ENCODE data around the gene SMPX. TPM values are rescaled to one million over a fixed set of nuclear protein-coding genes. Genes with fewer than 3 reads are reported as not detected.

Gene SMPX
- polyA plus RNA-seq, 1 donor (not counting 4 experiments of a cell fraction or from before 2014, with no cell fraction given): not detected

GRCh38 chrX:21705225-21705624, 52.7 kb downstream of the SMPX start:
- H3K9me3 ChIP-seq (ENCODE audit: control insufficient read depth, low read depth, low read length): no peaks in the 10 kb centered on the region
- H3K79me2 ChIP-seq (ENCODE audit: control insufficient read depth, insufficient read depth, low read length): no peaks in the 10 kb centered on the region
- H3K4me1 ChIP-seq (ENCODE audit: control insufficient read depth, extremely low read depth, insufficient read depth, low read length): no peaks in the 10 kb centered on the region
- FAIRE-seq: no peak
- no peak for DNase-seq (ENCODE audit: low read depth, low spot score)
- H3K9me1 ChIP-seq (ENCODE audit: control insufficient read depth, extremely low read depth, insufficient read depth, low read length): no peaks in the 10 kb centered on the region
- no peaks in the 10 kb centered on the region for H4K20me1 ChIP-seq (ENCODE audit: control insufficient read depth, extremely low read depth, insufficient read depth, low read length)
- no peak overlapping the region for H3K27ac ChIP-seq (ENCODE audit: control insufficient read depth, insufficient read depth, low read length)
- TF ChIP-seq EZH2 (IDR thresholded peaks at IDR 0.05; ENCODE audit: low read length): no peak
- no peak for TF ChIP-seq CTCF (optimal IDR thresholded peaks at IDR 0.05 in 1 of 3, IDR thresholded peaks at IDR 0.05 in 1 of 3, conservative IDR thresholded peaks at IDR 0.05 in 1 of 3; ENCODE audit: extremely low read depth in 1 of 3, insufficient read depth in 2 of 3, low read length in 3 of 3)
- H3K27me3 ChIP-seq (ENCODE audit: control insufficient read depth, extremely low read depth, insufficient read depth, low read length): no peaks in the 10 kb centered on the region
- no peak overlapping the region for H3K4me2 ChIP-seq (ENCODE audit: control insufficient read depth, extremely low read depth, insufficient read depth, low read depth, low read length)
- no peak overlapping the region for H2AFZ ChIP-seq (ENCODE audit: control insufficient read depth, low read length)
- no peaks in the 10 kb centered on the region for H3K36me3 ChIP-seq (ENCODE audit: control insufficient read depth in 2 of 2, extremely low read depth in 1 of 2, insufficient read depth in 2 of 2, low read length in 2 of 2)
- H3K4me3 ChIP-seq (ENCODE audit: control insufficient read depth in 2 of 3, extremely low read depth in 1 of 3, insufficient read depth in 2 of 3, low read depth in 1 of 3, low read length in 3 of 3): no peak overlapping the region
- H3K9ac ChIP-seq (ENCODE audit: control insufficient read depth, extremely low read depth, insufficient read depth, low read length): no peak overlapping the region
- dilution Hi-C loops (cut with MboI; ENCODE audit: extremely low pct_ligation_motif_present, low sequenced_read_pairs): no loop called here

GRCh38 chrX:21702725-21703124, 55.2 kb downstream of the SMPX start:
- Histone ChIP-seq H3K9ac (ENCODE audit: control insufficient read depth, extremely low read depth, insufficient read depth, low read length) (no peak overlapping the region), H3K36me3 (ENCODE audit: control insufficient read depth in 2 of 2, extremely low read depth in 1 of 2, insufficient read depth in 2 of 2, low read length in 2 of 2) (no peaks in the 10 kb centered on the region), H3K27ac (ENCODE audit: control insufficient read depth, insufficient read depth, low read length) (no peak overlapping the region), H3K79me2 (ENCODE audit: control insufficient read depth, insufficient read depth, low read length) (no peaks in the 10 kb centered on the region), H3K4me3 (ENCODE audit: control insufficient read depth in 2 of 3, extremely low read depth in 1 of 3, insufficient read depth in 2 of 3, low read depth in 1 of 3, low read length in 3 of 3) (no peak overlapping the region), H3K4me1 (ENCODE audit: control insufficient read depth, extremely low read depth, insufficient read depth, low read length) (no peaks in the 10 kb centered on the region), H3K27me3 (ENCODE audit: control insufficient read depth, extremely low read depth, insufficient read depth, low read length) (no peaks in the 10 kb centered on the region), H3K4me2 (ENCODE audit: control insufficient read depth, extremely low read depth, insufficient read depth, low read depth, low read length) (no peak overlapping the region), H4K20me1 (ENCODE audit: control insufficient read depth, extremely low read depth, insufficient read depth, low read length) (no peaks in the 10 kb centered on the region), H2AFZ (ENCODE audit: control insufficient read depth, low read length) (no peak overlapping the region), H3K9me1 (ENCODE audit: control insufficient read depth, extremely low read depth, insufficient read depth, low read length) (no peaks in the 10 kb centered on the region), H3K9me3 (ENCODE audit: control insufficient read depth, low read depth, low read length) (no peaks in the 10 kb centered on the region)
- dilution Hi-C loops (cut with MboI; ENCODE audit: extremely low pct_ligation_motif_present, low sequenced_read_pairs): no loop called here
- TF ChIP-seq EZH2 (IDR thresholded peaks at IDR 0.05; ENCODE audit: low read length) (no peak), CTCF (optimal IDR thresholded peaks at IDR 0.05 in 1 of 3, IDR thresholded peaks at IDR 0.05 in 1 of 3, conservative IDR thresholded peaks at IDR 0.05 in 1 of 3; ENCODE audit: extremely low read depth in 1 of 3, insufficient read depth in 2 of 3, low read length in 3 of 3) (no peak)
- DNase-seq (ENCODE audit: low read depth, low spot score): no peak
- FAIRE-seq: no peak
